Vagina (tissue), 2 donors: Measurements from ENCODE around the gene KMT2B. TPM values are rescaled to one million over a fixed set of nuclear protein-coding genes. Genes with fewer than 3 reads are reported as not detected.
"Not testable (repeated sequence)": the region's sequence is repeated elsewhere in the genome, so short reads cannot be mapped to it uniquely, and the experiment has no call there.

Experiments used
- DNase-seq, 2 donors: peaks; one replicate each; pipeline ENCODE4 v3.0.0-alpha.2; 2017; ENCODE audit errors: extremely low spot score in 2 of 2
- H3K27ac ChIP-seq: fragments of 200-600 bp; sonication (generic); one replicate; pipeline ENCODE4 v1.5.1; 2019
- H3K27me3 ChIP-seq: fragments of 200-600 bp; sonication (generic); one replicate; pipeline ENCODE4 v1.5.1; 2019
- H3K36me3 ChIP-seq, 2 donors: fragments of 200-600 bp; sonication (generic); one replicate each; pipeline ENCODE4 v1.5.1; 2017 to 2019
- H3K4me1 ChIP-seq: fragments of 200-600 bp; sonication (generic); one replicate; pipeline ENCODE4 v1.5.1; 2019
- H3K4me3 ChIP-seq, 2 donors: fragments of 200-600 bp; sonication (generic); 1 replicate in 1 of 2; 2 replicates in 1 of 2; pipeline ENCODE4 v1.5.1; 2016 to 2019
- H3K9me3 ChIP-seq: fragments of 200-600 bp; sonication (generic); one replicate; pipeline ENCODE4 v1.5.1; 2019
- CTCF ChIP-seq, 3 experiments: fragments of 450-650 bp in 2 of 3; fragments of 200-600 bp in 1 of 3; sonication (generic) in 1 of 3; IDR thresholded peaks; one replicate each; pipeline ENCODE4 v1.5.1; 2017 to 2019; ENCODE audit warnings: antibody characterized with exemption in 3 of 3, mild to moderate bottlenecking in 2 of 3, moderate library complexity in 2 of 3
- POLR2A ChIP-seq, 2 donors: fragments of 450-650 bp; IDR thresholded peaks; one replicate each; pipeline ENCODE4 v1.6.1; 2017; ENCODE audit warnings: antibody characterized with exemption in 2 of 2, mild to moderate bottlenecking in 2 of 2, moderate library complexity in 2 of 2
- POLR2AphosphoS5 ChIP-seq, 2 donors: sonication (generic); formaldehyde crosslinking; IDR thresholded peaks; one replicate each; pipeline ENCODE4 v1.9.0; 2017; ENCODE audit warnings: antibody characterized with exemption in 2 of 2, mild to moderate bottlenecking in 2 of 2, low read depth in 1 of 2; ENCODE audit not compliant: insufficient read depth in 1 of 2
- intact Hi-C: fragments of 100-400 bp; cut with DNase I; formaldehyde crosslinking; loops from one replicate; pipeline ENCODE4 v1.15.1; 2023
- total RNA-seq: library from RNA; depleted of rRNA; stranded (reverse); fragments of >200 nt; gene quantifications from one replicate; pipeline ENCODE4 v1.2.3, GENCODE V29; 2016

Gene KMT2B
- total RNA-seq, 1 donor from 2014 or later = 16.0 TPM

- intact Hi-C loops = no loop called here
- DNase-seq = no peak
- no peaks in the 10 kb centered on the region for H3K9me3 ChIP-seq
- TF ChIP-seq POLR2AphosphoS5 (IDR thresholded peaks at IDR 0.05; ENCODE audit: insufficient read depth in 1 of 2, low read depth in 1 of 2) (no peak), POLR2A (IDR thresholded peaks at IDR 0.05) (no peak), CTCF (IDR thresholded peaks at IDR 0.05) (no peak)
- peaks cover 3 to 64% of the 10 kb centered on the region in 2 donors for H3K36me3 ChIP-seq
- no peak overlapping the region for H3K27ac ChIP-seq
- peaks cover 17% of the 10 kb centered on the region for H3K4me1 ChIP-seq
- H3K27me3 ChIP-seq = no peaks in the 10 kb centered on the region
- H3K4me3 ChIP-seq = no peak overlapping the region
Observed at GRCh38 chr19:35721374-35721773, 3.6 kb downstream of the KMT2B start.

- Histone ChIP-seq H3K4me1 (peaks cover 16% of the 10 kb centered on the region), H3K27ac (no peak overlapping the region), H3K9me3 (no peaks in the 10 kb centered on the region), H3K4me3 (no peak overlapping the region), H3K27me3 (no peaks in the 10 kb centered on the region), H3K36me3 (peaks cover 3 to 75% of the 10 kb centered on the region in 2 donors)
- intact Hi-C loops = no loop called here
- TF ChIP-seq POLR2A (IDR thresholded peaks at IDR 0.05) (no peak), POLR2AphosphoS5 (IDR thresholded peaks at IDR 0.05; ENCODE audit: insufficient read depth in 1 of 2, low read depth in 1 of 2) (no peak), CTCF (IDR thresholded peaks at IDR 0.05) (no peak)
- DNase-seq = no peak
Observed at GRCh38 chr19:35722461-35722860, 4.7 kb downstream of the KMT2B start.

- TF ChIP-seq POLR2AphosphoS5 (IDR thresholded peaks at IDR 0.05; ENCODE audit: insufficient read depth in 1 of 2, low read depth in 1 of 2) = no peak
- Histone ChIP-seq H3K9me3 (no peaks in the 10 kb centered on the region), H3K4me1 (peaks cover 16% of the 10 kb centered on the region), H3K27ac (no peak overlapping the region), H3K27me3 (no peaks in the 10 kb centered on the region), H3K4me3 (no peak overlapping the region), H3K36me3 (peaks cover 3 to 79% of the 10 kb centered on the region in 2 donors)
- no peak for DNase-seq
- intact Hi-C loops = no loop called here
Observed at GRCh38 chr19:35722897-35723296, 5.1 kb downstream of the KMT2B start.

GRCh38 chr19:35723671-35724070 lies 5.9 kb downstream of the KMT2B start:
- no peaks in the 10 kb centered on the region for H3K27me3 ChIP-seq
- no peaks in the 10 kb centered on the region for H3K9me3 ChIP-seq
- no peak overlapping the region for H3K4me3 ChIP-seq
- H3K4me1 ChIP-seq = peaks cover 14% of the 10 kb centered on the region
- TF ChIP-seq POLR2AphosphoS5 (IDR thresholded peaks at IDR 0.05; ENCODE audit: insufficient read depth in 1 of 2, low read depth in 1 of 2) (no peak), CTCF (IDR thresholded peaks at IDR 0.05) (no peak), POLR2A (IDR thresholded peaks at IDR 0.05) (no peak)
- H3K36me3 ChIP-seq = peaks cover 3 to 87% of the 10 kb centered on the region in 2 donors
- DNase-seq = no peak
- intact Hi-C loops = no loop called here
- no peak overlapping the region for H3K27ac ChIP-seq

GRCh38 chr19:35724132-35724531 lies 6.3 kb downstream of the KMT2B start:
- H3K4me1 ChIP-seq, H3K27me3 ChIP-seq, intact Hi-C loops, H3K4me3 ChIP-seq, H3K27ac ChIP-seq, DNase-seq, H3K9me3 ChIP-seq: not testable (repeated sequence)
- peaks cover 3 to 91% of the 10 kb centered on the region in 2 donors for H3K36me3 ChIP-seq

GRCh38 chr19:35724560-35724959 lies 6.8 kb downstream of the KMT2B start:
- intact Hi-C loops = no loop called here
- peaks cover 5% of the 10 kb centered on the region for H3K4me1 ChIP-seq
- H3K9me3 ChIP-seq = no peaks in the 10 kb centered on the region
- TF ChIP-seq CTCF (IDR thresholded peaks at IDR 0.05) (no peak), POLR2AphosphoS5 (IDR thresholded peaks at IDR 0.05; ENCODE audit: insufficient read depth in 1 of 2, low read depth in 1 of 2) (no peak), POLR2A (IDR thresholded peaks at IDR 0.05) (no peak)
- no peak for DNase-seq
- no peaks in the 10 kb centered on the region for H3K27me3 ChIP-seq
- H3K36me3 ChIP-seq = peaks cover 3 to 96% of the 10 kb centered on the region in 2 donors
- H3K4me3 ChIP-seq = no peak overlapping the region
- H3K27ac ChIP-seq = no peak overlapping the region
